Transverse colon (tissue), 4 donors: ENCODE measurements around the gene ZC3H13.

Experiments used
- CTCF ChIP-seq, 5 experiments: fragments of 200-600 bp in 3 of 5; fragments of 450-650 bp in 2 of 5; sonication (generic) in 3 of 5; IDR thresholded peaks; 1 replicate in 2 of 5; 2 replicates in 3 of 5; pipeline ENCODE4 v1.5.1; 2016 to 2017; ENCODE audit warnings: antibody characterized with exemption in 5 of 5, inconsistent platforms in 3 of 5, mild to moderate bottlenecking in 2 of 5, moderate library complexity in 1 of 5
- POLR2A ChIP-seq: fragments of 450-650 bp; IDR thresholded peaks from one replicate; pipeline ENCODE4 v1.6.1; 2016; ENCODE audit warnings: antibody characterized with exemption, mild to moderate bottlenecking, moderate library complexity
- POLR2AphosphoS5 ChIP-seq, 3 donors: sonication (generic); formaldehyde crosslinking; IDR thresholded peaks; one replicate each; pipeline ENCODE4 v1.6.1; 2016; ENCODE audit warnings: antibody characterized with exemption in 3 of 3

DNA sequence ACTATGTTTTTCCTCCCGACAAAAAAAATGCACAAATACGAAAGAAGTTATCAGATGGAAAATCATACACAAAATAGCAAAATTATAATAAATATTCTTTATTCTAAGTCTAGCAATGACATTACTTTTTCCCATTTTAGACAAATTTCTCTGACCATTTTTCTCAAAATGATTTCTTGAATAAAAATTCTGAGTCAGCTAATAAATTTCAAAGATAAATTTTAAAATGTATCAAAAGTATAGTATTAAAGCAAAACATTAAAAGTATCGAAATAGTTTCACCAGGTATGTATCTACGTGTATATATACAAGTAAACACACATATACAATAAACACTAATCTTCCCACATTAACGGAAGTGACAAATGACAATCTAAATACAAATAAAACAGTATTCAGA lies 8.9 kb downstream of the ZC3H13 start:
- TF ChIP-seq CTCF (IDR thresholded peaks at IDR 0.05) (no peak), POLR2AphosphoS5 (IDR thresholded peaks at IDR 0.05) (no peak), POLR2A (no peak)
